GM04503 (cell line): ENCODE results near the gene EHMT1.
"Not testable (repeated sequence)": the region's sequence is repeated elsewhere in the genome, so short reads cannot be mapped to it uniquely, and the experiment has no call there.

ENCODE experiments used
- DNase-seq: peaks from one replicate; pipeline ENCODE4 v3.0.0-alpha.2; 2012; ENCODE audit warnings: low read depth

Gene EHMT1

GRCh38 chr9:137804908-137805630, 186.3 kb downstream of the EHMT1 start:
- DNase-seq, result no peak

DNA sequence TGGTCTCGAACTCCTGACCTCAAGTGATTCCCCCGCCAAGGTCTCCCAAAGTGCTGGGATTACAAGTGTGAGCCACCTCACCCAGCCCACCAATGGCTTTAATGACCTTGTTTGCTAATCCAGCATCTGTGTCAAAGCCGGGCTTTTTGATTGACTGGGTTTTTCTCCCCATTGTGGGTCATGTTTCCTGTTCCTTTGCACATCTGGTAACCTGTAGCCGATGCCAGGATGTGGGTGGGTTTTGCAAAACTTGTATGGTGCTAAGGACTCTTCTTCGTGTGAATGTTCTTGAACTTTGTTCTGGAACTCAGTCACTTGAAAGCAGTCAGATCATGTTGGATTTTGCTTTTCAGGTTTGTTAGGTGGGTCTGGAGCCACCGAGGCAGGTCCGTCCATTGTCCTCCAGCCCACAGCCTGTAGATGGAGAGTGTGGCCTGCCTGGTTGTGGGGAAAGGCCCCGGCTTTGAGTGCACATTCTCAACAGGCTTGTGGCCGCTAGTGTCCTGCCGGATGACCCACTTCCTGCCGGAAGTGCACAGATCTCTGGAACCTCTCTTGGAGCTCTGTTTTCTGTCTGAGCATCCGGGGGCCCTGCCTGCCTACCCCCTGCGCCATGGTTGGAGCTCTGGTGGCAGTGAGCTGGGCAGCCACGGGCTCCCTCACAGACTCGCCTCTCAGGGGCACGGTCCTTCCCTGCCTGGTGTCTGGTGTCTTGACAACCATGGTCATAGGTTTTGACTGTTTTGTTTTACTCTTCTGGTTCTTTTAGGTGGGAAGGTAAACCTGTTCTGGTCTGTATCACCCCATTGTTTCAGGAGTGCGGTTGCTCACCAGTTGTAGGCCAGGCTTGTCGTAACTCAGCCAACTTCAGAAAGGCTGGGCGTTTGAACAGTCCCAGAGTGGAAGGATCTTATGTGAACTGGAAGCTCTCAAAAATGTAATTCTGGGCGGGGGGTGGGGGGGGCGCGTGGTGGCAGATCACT, 189.2 kb downstream of the EHMT1 start:
- no peak for DNase-seq

DNA sequence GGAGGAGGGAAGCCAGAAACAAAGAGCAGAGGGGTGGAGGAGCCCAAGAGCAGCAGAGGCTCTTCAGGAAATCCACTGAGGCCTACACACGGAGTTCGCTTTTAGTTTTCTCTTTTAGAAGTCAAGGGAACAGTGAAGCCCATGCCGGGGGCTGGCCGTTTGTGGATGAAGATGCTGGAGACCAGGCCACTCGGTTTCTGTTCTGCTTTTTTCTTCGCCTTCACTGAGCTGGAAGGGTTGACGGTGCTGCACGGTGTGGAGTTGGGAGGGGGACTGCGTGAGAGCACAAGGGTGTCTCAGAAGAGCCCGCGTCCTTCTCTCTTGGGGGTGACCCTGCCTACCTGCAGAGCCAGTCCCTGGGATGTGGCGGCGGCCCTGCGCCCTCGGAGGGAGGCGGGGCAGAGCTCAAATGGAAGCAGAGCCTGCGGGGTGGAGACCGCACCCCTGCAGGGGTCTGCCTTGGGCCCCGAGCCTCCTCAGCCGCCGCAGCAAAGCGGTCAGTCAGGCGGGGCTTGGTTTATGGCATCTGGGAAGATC, 190.3 kb downstream of the EHMT1 start:
- no peak for DNase-seq

DNA sequence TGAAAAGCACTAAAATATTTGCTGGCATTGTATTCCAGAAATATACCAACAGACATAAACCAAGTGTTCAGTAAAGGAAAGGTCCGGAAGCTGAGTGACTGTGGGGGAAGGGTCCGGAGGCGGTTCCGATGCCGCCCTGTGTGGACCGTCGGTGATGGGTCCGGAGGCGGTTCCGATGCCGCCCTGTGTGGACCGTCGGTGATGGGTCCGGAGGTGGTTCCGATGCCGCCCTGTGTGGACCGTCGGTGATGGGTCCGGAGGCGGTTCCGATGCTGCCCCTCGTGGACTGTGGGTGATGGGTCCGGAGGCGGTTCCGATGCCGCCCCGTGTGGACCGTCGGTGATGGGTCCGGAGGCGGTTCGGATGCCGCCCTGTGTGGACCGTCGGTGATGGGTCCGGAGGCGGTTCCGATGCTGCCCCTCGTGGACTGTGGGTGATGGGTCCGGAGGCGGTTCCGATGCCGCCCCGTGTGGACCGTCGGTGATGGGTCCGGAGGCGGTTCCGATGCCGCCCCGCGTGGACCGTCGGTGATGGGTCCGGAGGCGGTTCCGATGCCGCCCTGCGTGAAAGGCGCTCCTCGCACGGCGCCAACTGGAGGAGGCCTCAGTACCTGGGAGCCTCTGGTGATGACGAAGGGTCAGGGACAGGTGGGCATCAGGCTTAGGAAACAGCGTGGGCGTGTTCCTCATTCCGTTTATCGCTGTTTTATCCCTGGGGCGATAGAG, 191.1 kb downstream of the EHMT1 start:
- not testable (repeated sequence) for DNase-seq

- no peak for DNase-seq
Observed at GRCh38 chr9:137811283-137811870, 192.6 kb downstream of the EHMT1 start.

- no peak for DNase-seq
Observed at GRCh38 chr9:137812356-137813023, 193.7 kb downstream of the EHMT1 start.

- no peak for DNase-seq
Observed at GRCh38 chr9:137813167-137813566, 194.4 kb downstream of the EHMT1 start.

DNA sequence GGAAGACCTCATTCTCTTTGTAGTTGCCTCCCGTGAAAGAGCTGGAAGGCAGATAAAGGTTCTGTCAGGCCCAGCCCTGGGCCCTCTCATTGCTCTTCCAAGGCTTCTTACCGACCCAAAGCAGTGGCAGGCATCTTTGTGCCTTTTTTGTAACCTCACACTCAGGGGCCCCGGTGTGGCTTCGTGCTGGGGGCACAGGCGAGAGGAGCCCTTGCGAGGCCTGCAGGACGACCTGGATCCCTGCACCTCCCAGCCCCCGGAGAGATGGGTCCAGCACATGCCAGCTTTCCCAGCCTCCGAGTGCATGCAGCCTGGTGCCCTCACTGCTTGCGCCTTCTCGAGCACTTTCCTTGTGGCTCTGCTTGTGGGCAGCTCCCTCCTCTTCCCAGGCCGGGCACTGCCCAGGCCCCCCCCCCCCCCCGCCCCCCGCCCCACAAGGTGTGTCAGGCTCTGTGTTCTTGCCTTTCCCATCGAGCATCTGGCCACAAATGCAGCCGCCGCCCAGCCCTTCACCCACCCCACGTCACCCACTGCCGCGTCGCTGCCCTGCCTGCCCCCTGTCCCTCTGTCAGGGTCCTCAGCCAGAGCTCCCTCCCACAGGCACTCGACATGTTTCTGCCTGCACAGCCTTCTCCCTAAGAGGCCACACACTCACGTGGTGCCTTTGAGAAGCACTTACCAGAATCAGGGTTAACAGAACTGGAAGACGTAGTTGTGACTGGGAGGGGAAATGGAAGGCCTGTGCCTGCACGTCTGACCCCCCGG, 195.0 kb downstream of the EHMT1 start:
- no peak for DNase-seq

DNA sequence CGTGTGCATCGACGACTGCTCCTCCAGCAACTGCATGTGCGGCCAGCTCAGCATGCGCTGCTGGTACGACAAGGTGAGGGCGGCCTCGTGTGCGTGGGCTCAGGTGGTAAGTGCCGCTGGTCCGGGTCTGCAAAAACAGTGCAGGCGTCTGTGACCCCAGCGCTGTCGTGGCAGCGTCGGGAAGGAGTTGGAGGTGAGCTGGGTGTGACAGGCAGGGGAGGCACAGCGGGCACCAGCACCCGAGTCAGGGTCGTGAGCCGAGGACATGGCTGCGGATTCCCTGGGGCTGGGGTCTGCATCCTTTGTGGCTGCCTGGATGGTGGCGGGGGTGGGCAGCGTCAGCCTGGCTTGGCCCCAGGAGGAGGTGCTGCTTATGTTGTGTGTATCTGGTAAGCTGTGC, 195.6 kb downstream of the EHMT1 start:
- no peak for DNase-seq

DNA sequence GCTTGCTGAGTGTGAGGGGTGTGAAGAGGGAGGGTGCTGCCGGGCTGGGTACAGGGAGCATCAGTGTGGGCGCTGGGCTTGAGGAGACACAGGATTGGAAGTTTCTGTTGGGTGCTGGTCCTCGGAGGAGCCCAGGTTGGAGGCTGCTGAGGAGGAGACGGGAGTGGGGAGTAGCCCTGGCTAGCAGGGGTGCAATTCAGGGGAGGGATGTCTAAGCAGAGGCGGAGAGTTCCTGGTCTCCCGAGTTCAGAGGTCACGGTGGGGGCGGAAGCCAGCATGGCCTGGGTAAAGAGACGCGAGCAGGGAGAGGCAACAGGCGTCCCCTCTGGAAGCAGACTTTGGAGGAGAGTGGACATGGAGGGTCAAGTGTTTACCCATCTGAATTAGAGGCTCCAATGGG, 196.0 kb downstream of the EHMT1 start:
- DNase-seq, result no peak

DNA sequence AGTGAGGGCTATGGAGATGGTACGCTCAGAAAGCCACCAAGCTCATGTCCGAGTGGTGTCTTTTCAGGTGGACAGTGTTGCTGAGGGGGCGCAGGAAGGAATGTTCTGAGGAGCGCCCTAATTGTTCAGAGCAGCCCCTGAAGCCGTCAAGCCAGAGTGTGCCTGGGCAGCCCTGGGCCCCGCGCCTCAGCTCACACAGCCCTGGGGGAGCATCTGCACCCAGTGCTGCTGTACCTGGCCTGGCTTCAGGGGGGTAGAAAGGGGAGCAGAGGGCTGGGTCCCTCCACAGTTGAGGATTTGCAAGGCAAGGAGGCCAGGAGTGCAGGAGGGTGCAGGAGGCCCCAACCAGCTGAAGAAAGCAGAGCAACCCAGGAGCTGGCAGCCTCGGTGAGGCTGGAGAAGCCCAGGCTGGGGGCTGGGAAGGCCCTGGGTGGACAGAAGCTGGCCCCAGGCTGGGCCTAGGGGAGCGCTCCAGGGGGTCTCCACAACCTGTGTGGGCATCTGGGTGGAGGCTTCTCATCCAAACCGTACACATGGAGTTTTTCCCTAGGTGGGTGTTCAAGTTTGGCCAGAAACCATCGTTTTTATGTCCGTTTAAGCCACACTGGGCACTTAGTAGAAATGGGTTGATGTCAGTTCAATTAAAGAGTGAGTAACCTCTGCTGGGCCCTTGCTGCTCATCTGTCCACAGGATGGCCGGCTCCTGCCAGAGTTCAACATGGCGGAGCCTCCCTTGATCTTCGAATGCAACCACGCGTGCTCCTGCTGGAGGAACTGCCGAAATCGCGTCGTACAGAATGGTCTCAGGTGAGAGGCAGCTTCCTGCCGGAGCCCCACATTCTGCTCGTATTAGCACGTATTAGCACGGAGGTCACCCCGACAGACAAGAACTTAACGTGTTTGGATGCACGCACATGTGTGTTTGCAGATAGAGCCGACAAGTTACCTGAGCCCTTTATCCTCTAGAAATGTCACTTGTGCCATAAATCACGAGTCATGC, 196.8 kb downstream of the EHMT1 start:
- no peak for DNase-seq

DNA sequence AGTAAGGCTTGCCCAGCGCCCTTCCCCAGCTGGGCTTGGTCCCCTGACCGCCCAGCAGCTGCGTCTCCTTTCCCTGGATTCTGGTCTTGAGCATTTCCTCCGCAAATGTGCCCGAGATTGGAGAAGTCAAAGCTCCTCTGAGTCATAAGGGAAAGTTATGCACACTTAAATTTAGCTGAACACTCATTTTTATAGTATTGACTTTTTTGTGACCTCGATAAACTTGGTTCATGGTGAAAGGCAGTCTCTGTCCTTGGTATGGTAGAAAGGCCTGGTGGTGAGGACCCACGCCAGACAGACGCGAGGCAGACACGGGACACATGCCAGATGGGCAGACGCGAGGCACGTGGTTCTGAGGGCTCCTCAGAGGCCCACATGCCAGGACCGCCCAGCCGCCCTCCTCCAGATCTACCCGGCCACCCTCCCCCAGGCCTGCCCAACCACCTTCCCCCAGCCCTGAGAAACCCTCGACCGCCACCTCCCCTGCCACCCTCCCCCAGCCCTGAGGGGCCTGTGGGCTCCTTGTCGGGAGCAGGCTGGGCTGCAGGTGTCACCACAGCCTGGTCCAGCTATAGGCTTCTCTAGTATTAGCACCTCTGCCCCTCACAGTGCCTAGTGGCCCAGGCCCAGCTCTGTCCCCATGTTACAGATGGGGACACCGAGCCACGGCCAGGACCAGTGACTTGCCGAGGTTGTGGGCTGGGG, 197.9 kb downstream of the EHMT1 start:
- DNase-seq, result no peak

DNA sequence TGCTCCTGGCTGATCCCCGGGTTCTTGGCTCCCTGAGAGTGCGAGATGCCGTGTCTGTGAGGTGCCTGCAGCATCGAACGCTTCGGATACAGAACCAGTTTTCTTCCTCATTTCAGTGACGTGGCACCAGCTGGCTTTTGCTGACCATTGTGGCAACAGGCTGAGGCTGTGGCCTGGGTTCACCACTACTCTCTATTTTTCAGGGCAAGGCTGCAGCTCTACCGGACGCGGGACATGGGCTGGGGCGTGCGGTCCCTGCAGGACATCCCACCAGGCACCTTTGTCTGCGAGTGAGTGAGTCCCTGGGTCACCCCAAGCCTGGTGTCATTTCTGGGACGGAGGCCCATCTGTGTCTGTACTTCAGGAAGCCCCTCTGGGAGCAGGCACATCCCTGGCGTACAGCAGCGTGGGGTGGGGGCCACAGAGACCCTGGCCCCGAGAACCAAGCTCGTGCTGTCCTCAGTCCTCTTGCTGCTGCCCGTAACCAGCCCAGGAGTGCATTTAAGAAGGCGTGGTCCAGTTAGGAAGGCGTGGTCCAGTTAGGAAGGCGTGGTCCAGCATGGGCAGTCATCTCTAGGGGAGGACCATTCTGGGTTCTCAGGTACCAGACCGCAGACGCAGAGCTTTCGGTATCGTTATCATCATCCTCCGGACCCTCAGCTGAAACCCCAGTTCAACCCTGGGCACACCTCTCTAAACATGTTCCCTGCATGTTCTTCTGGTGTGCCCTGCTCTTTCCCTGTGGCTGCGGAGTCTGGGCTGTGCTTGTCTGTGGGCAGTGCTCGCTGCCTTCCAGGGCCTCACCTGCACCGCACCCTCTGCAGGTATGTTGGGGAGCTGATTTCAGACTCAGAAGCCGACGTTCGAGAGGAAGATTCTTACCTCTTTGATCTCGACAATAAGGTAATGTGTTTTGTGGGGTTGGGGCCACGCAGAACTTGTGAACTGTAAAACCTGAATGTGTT, 198.7 kb downstream of the EHMT1 start:
- no peak for DNase-seq

- DNase-seq, result no peak
Observed at GRCh38 chr9:137818286-137818685, 199.5 kb downstream of the EHMT1 start.

DNA sequence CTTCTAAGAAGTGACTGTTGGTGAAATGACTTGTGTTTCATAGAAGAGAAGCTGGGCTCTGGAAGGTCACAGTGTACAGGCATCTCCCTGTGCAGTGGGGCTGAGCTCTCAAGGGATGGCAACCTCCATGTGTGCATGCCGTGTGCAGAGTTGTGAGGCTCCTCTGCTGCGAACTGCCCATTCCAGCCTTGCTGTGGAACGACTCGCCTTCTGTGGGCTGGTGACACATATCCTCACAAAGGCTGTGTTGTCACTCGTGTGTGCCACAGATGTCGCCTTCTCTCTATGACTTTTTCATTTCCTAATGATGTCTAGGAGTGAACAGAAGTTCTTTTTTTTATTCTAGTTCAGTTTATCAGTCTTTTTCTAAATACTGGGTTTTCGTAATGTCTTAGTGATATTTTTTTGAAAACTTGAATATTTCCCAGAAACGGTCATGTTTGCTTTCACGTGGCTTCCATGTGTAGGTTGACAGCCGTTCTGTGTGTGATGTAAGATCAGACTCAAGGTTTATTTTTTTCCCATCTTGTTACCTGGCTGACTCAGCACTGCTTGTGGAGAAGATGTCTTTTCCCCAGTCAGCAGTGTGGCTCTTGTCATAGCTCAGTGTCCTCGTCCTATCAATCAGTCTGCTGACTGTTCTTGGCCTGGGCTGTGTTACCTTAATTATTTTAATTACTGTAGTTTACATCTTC, 201.5 kb downstream of the EHMT1 start:
- no peak for DNase-seq

GRCh38 chr9:137823986-137824771, 205.4 kb downstream of the EHMT1 start:
- no peak for DNase-seq
